ENCODE results near the gene ST6GAL1.
"Not testable (repeated sequence)": the region's sequence is repeated elsewhere in the genome, so short reads cannot be mapped to it uniquely, and the experiment has no call there.

ST6GAL1 gene

DNA sequence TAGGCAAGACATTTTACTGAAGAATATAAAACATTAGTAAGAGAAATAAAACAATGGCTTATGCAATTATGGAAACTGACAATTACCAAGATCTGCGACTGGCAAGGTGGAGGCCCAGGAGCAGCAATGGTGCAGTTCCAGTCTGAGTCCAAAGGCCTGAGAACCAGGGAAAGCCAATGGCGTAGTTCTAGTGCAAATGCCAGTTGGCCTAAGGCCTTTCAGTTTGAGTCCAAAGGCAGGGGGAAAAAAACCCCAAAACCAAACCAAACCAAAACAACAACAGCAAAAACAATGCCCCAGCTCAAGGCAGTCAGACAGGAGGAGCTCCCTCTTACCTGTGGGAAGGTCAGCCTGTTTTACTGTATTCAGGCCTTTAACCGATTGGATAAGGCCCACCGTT lies 72.6 kb downstream of the ST6GAL1 start:
- no peak overlapping the region for H3K4me3 ChIP-seq (ENCODE audit: severe bottlenecking)
- no peak overlapping the region for H3K27ac ChIP-seq (ENCODE audit: poor library complexity, severe bottlenecking)
- ATAC-seq (ENCODE audit: low read depth) (no peak), DNase-seq (ENCODE audit: low spot score) (no peak)
- no peaks in the 10 kb centered on the region for H3K9me3 ChIP-seq (ENCODE audit: severe bottlenecking)
- TF ChIP-seq, protein P1, sequence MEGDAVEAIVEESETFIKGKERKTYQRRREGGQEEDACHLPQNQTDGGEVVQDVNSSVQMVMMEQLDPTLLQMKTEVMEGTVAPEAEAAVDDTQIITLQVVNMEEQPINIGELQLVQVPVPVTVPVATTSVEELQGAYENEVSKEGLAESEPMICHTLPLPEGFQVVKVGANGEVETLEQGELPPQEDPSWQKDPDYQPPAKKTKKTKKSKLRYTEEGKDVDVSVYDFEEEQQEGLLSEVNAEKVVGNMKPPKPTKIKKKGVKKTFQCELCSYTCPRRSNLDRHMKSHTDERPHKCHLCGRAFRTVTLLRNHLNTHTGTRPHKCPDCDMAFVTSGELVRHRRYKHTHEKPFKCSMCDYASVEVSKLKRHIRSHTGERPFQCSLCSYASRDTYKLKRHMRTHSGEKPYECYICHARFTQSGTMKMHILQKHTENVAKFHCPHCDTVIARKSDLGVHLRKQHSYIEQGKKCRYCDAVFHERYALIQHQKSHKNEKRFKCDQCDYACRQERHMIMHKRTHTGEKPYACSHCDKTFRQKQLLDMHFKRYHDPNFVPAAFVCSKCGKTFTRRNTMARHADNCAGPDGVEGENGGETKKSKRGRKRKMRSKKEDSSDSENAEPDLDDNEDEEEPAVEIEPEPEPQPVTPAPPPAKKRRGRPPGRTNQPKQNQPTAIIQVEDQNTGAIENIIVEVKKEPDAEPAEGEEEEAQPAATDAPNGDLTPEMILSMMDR (IDR thresholded peaks at IDR 0.05; ENCODE audit: poor library complexity, severe bottlenecking), result no peak
- H3K4me1 ChIP-seq (ENCODE audit: insufficient read depth, poor library complexity, severe bottlenecking), result no peaks in the 10 kb centered on the region
- no peaks in the 10 kb centered on the region for H3K36me3 ChIP-seq (ENCODE audit: low read depth)
- no peaks in the 10 kb centered on the region for H3K27me3 ChIP-seq (ENCODE audit: insufficient read depth, poor library complexity, severe bottlenecking)

DNA sequence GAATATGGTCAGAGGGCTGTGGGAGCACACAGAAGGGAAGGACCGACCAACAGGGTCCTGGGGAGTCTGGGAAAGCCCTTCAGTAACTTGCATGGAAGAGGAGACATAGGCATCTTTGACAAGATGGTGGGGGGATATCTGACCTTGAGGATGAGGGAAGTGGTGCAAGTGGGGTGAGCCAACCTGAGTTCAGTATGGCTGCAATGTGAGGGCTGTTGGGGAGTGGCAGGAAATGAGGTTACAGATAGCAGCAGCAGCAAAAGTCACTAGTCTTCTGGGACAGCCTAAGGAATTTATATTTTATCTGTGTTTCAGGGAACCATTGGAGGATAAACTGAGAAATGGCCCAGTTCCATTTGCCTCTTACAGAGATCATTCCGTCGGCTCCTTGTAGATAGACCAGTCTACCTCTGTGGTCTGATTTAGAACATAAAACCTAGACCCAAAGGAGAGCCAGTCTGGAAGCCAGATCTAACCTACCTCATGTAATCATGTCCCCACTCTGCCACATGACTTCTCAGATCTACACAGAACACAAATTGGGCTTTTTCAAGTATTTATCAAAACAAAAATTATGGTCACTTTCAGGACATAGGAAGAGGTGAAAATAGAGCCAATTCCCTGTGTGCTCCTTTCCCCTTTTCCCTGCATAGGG lies 75.6 kb downstream of the ST6GAL1 start:
- H3K4me1 ChIP-seq (ENCODE audit: insufficient read depth, poor library complexity, severe bottlenecking), result no peaks in the 10 kb centered on the region
- no peak for DNase-seq (ENCODE audit: low spot score)
- no peak for ATAC-seq (ENCODE audit: low read depth)
- no peaks in the 10 kb centered on the region for H3K27me3 ChIP-seq (ENCODE audit: insufficient read depth, poor library complexity, severe bottlenecking)
- H3K9me3 ChIP-seq (ENCODE audit: severe bottlenecking), result no peaks in the 10 kb centered on the region
- H3K4me3 ChIP-seq (ENCODE audit: severe bottlenecking), result no peak overlapping the region
- TF ChIP-seq, protein P1 (IDR thresholded peaks at IDR 0.05; ENCODE audit: poor library complexity, severe bottlenecking), result no peak
- H3K27ac ChIP-seq (ENCODE audit: poor library complexity, severe bottlenecking), result no peak overlapping the region
- H3K36me3 ChIP-seq (ENCODE audit: low read depth), result no peaks in the 10 kb centered on the region

DNA sequence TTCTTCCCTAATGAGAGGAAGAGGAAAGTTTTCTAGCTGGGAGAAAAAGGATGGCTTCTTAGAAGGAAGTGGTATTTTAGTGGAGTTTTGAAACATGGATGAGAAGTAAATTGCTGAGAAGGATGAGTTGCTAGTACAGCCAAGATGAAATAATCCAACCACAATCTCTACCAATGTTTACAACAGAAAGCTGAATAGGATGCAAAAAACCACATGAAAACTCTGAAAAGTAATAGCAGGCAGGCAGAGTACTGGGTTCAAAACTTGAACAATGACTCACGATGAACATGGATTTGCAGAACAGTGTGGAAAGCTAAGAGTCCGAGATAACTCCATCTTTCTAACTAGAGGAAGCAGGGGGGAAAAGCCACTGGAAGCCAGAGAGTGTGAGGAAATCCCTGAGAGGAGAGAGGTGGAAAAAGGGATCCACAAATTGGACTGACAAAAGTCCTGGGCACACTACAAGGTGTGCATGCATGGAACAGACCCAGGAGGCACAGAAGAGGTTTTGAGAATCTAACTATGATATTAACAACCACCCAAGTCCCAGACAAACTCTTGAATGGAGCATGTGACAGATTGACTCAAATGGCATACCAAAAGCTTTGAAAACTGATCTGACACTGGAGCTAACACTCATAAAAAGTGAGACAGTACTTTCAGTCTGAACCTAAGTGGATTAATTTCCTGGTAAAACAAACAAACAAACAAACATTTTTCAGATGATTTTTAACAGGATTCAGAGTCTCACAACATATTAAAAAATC lies 76.7 kb downstream of the ST6GAL1 start:
- TF ChIP-seq, protein P1 (IDR thresholded peaks at IDR 0.05; ENCODE audit: poor library complexity, severe bottlenecking), result no peak
- Histone ChIP-seq H3K9me3 (ENCODE audit: severe bottlenecking) (no peaks in the 10 kb centered on the region), H3K4me3 (ENCODE audit: severe bottlenecking) (no peak overlapping the region), H3K27ac (ENCODE audit: poor library complexity, severe bottlenecking) (no peak overlapping the region), H3K36me3 (ENCODE audit: low read depth) (no peaks in the 10 kb centered on the region), H3K4me1 (ENCODE audit: insufficient read depth, poor library complexity, severe bottlenecking) (no peaks in the 10 kb centered on the region), H3K27me3 (ENCODE audit: insufficient read depth, poor library complexity, severe bottlenecking) (no peaks in the 10 kb centered on the region)
- DNase-seq (ENCODE audit: low spot score), result no peak
- no peak for ATAC-seq (ENCODE audit: low read depth)

DNA sequence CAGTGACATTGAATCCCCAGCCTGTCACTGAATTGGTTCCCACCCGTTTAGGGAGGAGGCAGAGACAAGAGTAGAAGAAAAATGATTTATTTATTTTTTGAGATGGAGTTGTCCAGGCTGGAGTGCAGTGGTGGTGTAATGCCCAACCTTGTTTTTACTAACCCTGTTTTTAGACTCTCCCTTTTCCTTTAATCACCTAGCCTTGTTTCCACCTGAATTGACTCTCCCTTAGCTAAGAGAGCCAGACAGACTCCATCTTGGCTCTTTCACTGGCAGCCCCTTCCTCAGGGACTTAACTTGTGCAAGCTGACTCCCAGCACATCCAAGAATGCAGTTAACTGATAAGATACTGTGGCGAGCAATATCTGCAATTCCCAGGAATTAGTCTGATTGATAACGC lies 80.1 kb downstream of the ST6GAL1 start:
- not testable (repeated sequence) for ATAC-seq (ENCODE audit: low read depth); H3K27ac ChIP-seq (ENCODE audit: poor library complexity, severe bottlenecking); H3K36me3 ChIP-seq (ENCODE audit: low read depth); H3K27me3 ChIP-seq (ENCODE audit: insufficient read depth, poor library complexity, severe bottlenecking); H3K9me3 ChIP-seq (ENCODE audit: severe bottlenecking); H3K4me1 ChIP-seq (ENCODE audit: insufficient read depth, poor library complexity, severe bottlenecking); DNase-seq (ENCODE audit: low spot score); H3K4me3 ChIP-seq (ENCODE audit: severe bottlenecking)

DNA sequence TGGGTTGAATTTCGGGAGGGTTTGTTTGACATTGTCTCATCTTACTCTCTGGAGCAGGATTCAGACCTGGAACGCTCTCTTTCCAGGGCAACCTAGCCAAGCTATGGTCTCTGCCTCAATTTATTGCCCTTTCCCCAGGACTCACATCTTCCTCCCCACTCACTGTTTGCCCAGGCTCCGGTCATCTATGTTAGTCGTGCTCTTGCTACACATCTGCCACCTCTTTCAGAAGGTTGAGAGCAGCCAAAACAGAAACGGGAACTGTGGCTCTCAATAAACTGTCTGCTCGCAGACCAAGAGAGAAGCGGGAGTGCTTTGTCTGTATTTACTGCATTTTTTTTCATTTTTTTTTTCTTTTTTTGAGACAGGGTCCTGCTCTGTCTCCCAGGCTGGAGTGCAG lies 81.6 kb downstream of the ST6GAL1 start:
- DNase-seq (ENCODE audit: low spot score) (no peak), ATAC-seq (ENCODE audit: low read depth) (no peak)
- no peak overlapping the region for H3K27ac ChIP-seq (ENCODE audit: poor library complexity, severe bottlenecking)
- TF ChIP-seq, protein P1 (IDR thresholded peaks at IDR 0.05; ENCODE audit: poor library complexity, severe bottlenecking), result no peak
- no peak overlapping the region for H3K4me3 ChIP-seq (ENCODE audit: severe bottlenecking)
- H3K36me3 ChIP-seq (ENCODE audit: low read depth), result no peaks in the 10 kb centered on the region
- no peaks in the 10 kb centered on the region for H3K27me3 ChIP-seq (ENCODE audit: insufficient read depth, poor library complexity, severe bottlenecking)
- H3K4me1 ChIP-seq (ENCODE audit: insufficient read depth, poor library complexity, severe bottlenecking), result no peaks in the 10 kb centered on the region
- H3K9me3 ChIP-seq (ENCODE audit: severe bottlenecking), result no peaks in the 10 kb centered on the region

All from RWPE2 (cell line).